Nephron (organoid): Measurements from ENCODE around the gene ADGRL1.
"Not testable (repeated sequence)": the region's sequence is repeated elsewhere in the genome, so short reads cannot be mapped to it uniquely, and the experiment has no call there.

ENCODE experiments used
- H3K27ac Mint-ChIP-seq, 3 experiments: 2 replicates each; pipeline ENCODE4 v1.8.0; 2020; ENCODE audit warnings: mixed read lengths in 3 of 3, mild to moderate bottlenecking in 2 of 3, moderate library complexity in 1 of 3
- H3K27me3 Mint-ChIP-seq: 2 replicates; pipeline ENCODE4 v1.8.0; 2021; ENCODE audit warnings: low read depth, mild to moderate bottlenecking, moderate library complexity, mixed read lengths
- H3K36me3 Mint-ChIP-seq: 2 replicates; pipeline ENCODE4 v1.8.0; 2020; ENCODE audit warnings: low read depth, mixed read lengths
- H3K4me1 Mint-ChIP-seq: 2 replicates; pipeline ENCODE4 v1.8.0; 2020; ENCODE audit warnings: mixed read lengths
- H3K4me3 Mint-ChIP-seq, 3 experiments: 2 replicates each; pipeline ENCODE4 v1.8.0; 2020; ENCODE audit warnings: mild to moderate bottlenecking in 3 of 3, mixed read lengths in 3 of 3, moderate library complexity in 2 of 3
- H3K9me3 Mint-ChIP-seq: 2 replicates; pipeline ENCODE4 v1.8.0; 2020; ENCODE audit warnings: mixed read lengths
- TF ChIP-seq, protein P1 (sequence below), 3 experiments: fragments of 200-600 bp; sonication (generic); IDR thresholded peaks; one replicate each; pipeline ENCODE4 v1.5.0; 2021; ENCODE audit warnings: antibody characterized with exemption in 3 of 3; ENCODE audit not compliant: unreplicated experiment in 3 of 3

Gene ADGRL1

DNA sequence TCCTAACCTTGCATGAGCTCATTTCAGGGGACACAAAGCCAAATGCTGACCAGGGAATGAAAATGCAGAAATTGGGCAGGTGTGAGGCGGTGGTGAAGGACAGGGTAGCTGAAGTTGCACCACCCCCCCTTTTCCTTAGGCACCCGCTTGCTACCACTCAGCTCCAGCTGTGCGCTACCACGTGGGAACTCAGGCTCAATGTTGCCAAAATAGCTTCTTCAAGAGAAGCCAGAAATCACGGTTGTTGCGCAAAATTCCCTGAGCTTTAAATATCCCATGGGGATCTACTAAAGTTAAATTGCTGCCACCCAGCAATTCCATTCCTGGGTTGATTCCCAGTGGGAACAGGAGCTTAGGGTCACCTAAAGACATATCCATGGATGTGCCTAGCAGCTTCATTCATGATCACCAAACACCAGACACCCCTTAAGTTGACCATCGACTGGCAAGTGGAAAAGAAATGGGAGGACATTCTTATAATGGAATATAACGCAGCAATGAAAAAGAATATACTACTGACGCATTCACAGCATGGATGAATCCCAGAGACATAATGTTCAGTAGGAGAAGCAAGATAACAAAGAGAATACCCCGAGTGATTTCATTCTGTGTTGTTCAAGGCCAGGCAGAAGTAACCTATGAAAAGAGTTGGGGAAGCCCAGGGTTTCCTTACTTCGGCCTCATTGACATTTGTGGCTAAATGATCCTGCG, 12.8 kb upstream of the ADGRL1 start:
- Mint-ChIP-seq H3K9me3 (no peaks in the 10 kb centered on the region), H3K27ac (no peak overlapping the region)

DNA sequence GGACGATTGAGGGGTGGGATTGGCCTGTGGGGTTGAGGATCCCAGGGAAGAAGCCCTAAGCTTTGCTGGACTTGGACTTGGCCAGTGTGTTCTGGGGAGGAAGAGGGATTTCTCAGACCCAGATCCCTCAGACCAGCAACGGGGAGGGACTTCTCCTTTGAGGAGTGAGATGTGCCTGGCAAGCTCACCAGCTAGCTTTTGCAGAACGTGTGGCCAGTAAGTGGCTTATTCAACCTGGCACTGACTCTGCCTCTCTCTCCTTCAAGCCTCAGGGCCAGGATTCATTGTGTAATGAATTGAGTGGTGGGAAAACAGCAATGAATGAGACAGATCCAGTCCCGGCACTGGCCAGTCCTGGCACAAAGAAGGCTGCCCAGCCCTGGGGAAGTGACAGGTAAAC, 11.9 kb upstream of the ADGRL1 start:
- not testable (repeated sequence) for H3K27ac Mint-ChIP-seq, H3K36me3 Mint-ChIP-seq, H3K27me3 Mint-ChIP-seq, H3K9me3 Mint-ChIP-seq, H3K4me3 Mint-ChIP-seq, H3K4me1 Mint-ChIP-seq

More for the DNA sequence above, 12.8 kb upstream of the ADGRL1 start:
- Mint-ChIP-seq H3K4me1 (peaks cover 5% of the 10 kb centered on the region), H3K27me3 (peaks cover 4% of the 10 kb centered on the region), H3K4me3 (no peak overlapping the region), H3K36me3 (no peaks in the 10 kb centered on the region)
- TF ChIP-seq, protein P1, sequence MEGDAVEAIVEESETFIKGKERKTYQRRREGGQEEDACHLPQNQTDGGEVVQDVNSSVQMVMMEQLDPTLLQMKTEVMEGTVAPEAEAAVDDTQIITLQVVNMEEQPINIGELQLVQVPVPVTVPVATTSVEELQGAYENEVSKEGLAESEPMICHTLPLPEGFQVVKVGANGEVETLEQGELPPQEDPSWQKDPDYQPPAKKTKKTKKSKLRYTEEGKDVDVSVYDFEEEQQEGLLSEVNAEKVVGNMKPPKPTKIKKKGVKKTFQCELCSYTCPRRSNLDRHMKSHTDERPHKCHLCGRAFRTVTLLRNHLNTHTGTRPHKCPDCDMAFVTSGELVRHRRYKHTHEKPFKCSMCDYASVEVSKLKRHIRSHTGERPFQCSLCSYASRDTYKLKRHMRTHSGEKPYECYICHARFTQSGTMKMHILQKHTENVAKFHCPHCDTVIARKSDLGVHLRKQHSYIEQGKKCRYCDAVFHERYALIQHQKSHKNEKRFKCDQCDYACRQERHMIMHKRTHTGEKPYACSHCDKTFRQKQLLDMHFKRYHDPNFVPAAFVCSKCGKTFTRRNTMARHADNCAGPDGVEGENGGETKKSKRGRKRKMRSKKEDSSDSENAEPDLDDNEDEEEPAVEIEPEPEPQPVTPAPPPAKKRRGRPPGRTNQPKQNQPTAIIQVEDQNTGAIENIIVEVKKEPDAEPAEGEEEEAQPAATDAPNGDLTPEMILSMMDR (IDR thresholded peaks at IDR 0.05; ENCODE audit: unreplicated experiment in 3 of 3): no peak

DNA sequence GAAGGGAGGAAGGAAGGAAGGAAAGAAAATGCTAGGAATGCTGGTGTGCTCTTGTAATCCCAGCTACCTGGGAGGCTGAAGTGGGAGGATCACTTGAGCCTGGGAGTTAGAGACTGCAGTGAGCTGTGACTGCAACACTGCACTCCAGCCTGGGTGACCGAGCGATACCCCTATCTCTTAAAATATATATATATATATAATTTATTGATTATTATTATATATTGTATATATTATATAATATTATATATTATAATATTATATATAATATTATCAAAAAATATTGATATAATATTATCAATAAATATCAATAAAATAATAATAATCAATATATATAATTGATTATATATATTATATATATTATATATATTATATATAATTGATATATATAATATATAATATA, 8.6 kb upstream of the ADGRL1 start:
- TF ChIP-seq, protein P1 (IDR thresholded peaks at IDR 0.05; ENCODE audit: unreplicated experiment in 3 of 3): no peak
- Mint-ChIP-seq H3K36me3 (no peaks in the 10 kb centered on the region), H3K27ac (no peak overlapping the region), H3K4me1 (no peaks in the 10 kb centered on the region), H3K4me3 (no peak overlapping the region), H3K27me3 (peaks cover 4% of the 10 kb centered on the region), H3K9me3 (no peaks in the 10 kb centered on the region)

DNA sequence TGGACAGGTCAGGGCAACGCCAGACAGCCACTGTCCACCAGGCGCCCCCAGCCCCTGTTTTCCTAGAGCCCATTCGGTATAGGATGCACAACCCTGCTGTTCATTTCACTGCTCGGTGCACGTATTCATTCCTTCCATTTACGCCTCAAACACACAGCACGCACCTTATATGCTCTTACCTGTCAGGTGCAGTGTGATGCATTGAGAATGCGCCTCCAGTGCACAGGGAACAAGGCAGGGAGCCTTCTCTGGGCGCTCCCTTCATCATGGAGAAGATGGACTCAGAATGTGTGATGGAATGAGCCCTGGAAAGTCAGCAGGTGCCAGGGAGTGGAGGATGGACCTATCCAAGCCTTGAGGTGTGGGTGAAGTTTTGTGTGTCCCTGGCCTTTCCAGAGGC, 4.2 kb upstream of the ADGRL1 start:
- peak overlapping the region in 1 of 3 experiments; percentile 55 for H3K27ac Mint-ChIP-seq
- H3K9me3 Mint-ChIP-seq, H3K27me3 Mint-ChIP-seq, H3K4me3 Mint-ChIP-seq, H3K36me3 Mint-ChIP-seq, H3K4me1 Mint-ChIP-seq: not testable (repeated sequence)

DNA sequence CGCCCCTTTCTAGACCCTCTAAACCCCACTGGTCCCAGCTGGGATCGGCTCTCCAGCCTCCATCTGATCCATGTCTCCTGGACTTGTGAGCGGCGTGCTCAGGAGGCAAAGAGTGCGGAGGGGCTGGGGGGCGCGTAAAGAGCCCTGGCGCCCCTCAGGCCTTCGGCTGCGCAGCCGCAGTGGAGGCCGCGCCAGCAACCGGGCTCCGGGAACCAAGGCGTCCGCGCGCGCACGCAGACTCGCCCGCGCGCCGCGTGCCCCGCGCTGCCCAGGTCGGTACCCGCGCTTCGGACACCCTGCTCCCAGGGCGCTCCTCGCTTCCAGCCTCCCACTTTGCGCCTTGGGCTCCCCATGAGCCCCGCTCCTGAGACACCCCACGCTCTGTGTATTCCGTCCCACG, 3.4 kb upstream of the ADGRL1 start:
- Mint-ChIP-seq H3K4me3 (peak overlapping the region in 1 of 3 experiments; percentile 43), H3K4me1 (peaks cover 12% of the 10 kb centered on the region)
- H3K27me3 Mint-ChIP-seq, H3K36me3 Mint-ChIP-seq, H3K9me3 Mint-ChIP-seq, H3K27ac Mint-ChIP-seq: not testable (repeated sequence)

DNA sequence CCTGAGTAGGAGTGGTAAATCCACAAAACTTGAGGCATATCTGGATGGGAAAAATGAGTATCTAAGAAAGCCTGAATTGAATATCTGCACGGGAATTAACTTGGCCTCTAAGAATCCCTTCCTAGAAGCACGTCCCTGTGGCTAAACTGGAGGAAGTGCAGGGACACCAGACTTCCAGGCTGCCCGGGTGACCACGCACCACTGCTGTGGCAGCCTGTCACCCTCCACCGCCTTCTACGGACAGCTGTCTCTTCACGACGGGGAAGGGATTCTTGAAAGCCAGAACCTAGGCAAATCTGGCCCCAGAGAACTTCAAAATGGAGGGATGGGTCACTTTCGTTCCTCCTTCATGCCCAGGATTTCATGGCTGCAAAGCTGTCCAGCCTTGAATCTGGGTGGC, 2.5 kb upstream of the ADGRL1 start:
- peak overlapping the region; percentile 98 to 100 (median 98) for H3K27ac Mint-ChIP-seq
- peaks cover 15% of the 10 kb centered on the region for H3K4me1 Mint-ChIP-seq
- H3K9me3 Mint-ChIP-seq, H3K36me3 Mint-ChIP-seq, H3K27me3 Mint-ChIP-seq: not testable (repeated sequence)
- peak overlapping the region; percentile 87 to 95 (median 89) for H3K4me3 Mint-ChIP-seq

DNA sequence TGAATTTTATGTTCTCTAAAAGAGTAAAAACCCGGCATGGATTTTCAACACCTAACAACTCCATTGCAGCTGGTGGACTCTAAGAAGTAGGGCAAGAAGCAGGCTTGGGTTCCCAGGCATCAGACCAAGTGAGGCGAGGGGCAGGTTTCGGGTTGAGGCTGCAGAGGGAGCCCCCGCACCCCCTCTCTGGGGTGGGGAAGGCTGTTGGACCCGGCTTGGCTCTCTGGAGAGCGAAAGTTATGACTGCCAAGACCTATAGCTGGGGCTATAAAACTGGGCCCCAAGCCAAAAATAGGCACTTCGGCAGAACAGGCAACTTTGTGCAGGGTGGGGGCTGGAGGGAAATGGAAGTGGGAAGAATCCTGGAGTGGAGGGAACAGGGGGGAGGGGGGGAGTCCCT, 1.8 kb upstream of the ADGRL1 start:
- Mint-ChIP-seq H3K27ac (peak overlapping the region; percentile 98 to 100 (median 98)), H3K4me3 (peak overlapping the region; percentile 87 to 95 (median 89)), H3K4me1 (peaks cover 15% of the 10 kb centered on the region)
- not testable (repeated sequence) for H3K27me3 Mint-ChIP-seq, H3K36me3 Mint-ChIP-seq, H3K9me3 Mint-ChIP-seq

DNA sequence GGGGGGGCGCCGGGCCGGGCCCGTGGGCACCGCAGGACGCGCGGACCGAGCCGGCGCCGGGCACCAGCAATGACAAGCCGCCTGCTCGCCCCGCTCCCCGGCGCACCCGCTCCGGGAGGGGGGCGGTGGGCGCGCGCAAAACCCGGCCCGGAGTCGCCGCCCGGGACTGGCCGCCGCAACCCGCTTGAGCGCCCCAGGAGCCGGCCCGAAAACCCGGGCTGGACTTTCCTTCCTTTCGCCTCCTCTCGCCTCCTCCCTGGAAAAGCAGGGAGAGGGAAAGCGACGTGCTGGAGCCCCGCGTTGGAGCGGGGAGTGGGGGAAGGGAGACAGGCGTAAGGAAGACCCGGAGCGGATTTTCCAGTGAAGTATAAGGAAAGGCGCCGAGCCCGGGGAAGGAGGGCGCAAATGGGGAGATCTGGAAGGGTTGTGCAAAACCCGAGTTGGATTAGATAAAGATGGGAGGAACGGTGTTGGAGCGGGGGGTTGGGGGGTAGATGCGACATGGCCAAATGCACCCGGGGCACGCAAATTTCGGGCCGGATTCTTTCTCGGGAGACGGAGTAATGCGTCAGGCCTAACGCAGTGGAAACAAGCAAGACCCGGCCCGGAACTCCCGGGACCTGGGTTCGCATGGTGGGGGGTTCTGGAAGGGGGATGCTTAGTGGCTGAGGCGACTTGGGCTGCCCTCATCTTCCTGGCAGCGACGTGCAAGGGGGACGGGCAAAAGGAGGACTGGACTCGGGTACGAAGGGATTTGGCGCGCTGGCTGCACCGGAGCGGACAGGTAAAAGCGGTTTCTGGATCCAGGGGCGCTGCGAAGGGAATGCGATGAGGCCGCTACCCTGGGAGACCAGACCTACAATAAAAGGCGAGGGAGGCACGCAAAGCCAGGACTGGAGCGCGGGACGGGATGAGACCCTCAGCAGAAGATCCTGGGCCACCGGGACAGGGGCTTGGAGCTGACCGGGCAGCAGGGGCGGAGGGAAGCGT, 1.1 kb upstream of the ADGRL1 start:
- Mint-ChIP-seq H3K4me1 (peaks cover 15% of the 10 kb centered on the region), H3K27ac (peak overlapping the region; percentile 98 to 100 (median 98)), H3K4me3 (peak overlapping the region; percentile 87 to 95 (median 89))
- not testable (repeated sequence) for H3K27me3 Mint-ChIP-seq, H3K9me3 Mint-ChIP-seq, H3K36me3 Mint-ChIP-seq

DNA sequence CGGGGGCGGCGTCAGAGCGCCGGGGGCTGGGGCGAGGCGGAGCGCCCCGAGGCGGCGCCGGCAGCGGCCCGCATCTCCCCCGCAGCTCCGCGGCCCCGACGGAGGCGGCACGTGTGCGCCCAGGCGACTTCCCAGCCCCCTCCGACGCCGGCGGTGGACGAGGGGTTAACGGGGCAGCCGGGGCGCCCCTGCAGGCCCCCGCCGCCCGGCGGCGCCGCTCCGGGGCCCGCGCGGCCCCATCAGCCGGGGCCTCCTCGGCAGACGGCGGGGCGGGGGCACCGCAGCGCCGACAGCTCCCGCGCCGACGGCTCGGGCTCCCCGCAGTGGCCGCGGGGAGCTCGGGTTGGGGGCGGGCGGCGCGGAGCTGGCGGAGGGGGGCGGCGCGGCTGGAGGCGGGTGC, 339 bp upstream of the ADGRL1 start:
- not testable (repeated sequence) for H3K27me3 Mint-ChIP-seq

DNA sequence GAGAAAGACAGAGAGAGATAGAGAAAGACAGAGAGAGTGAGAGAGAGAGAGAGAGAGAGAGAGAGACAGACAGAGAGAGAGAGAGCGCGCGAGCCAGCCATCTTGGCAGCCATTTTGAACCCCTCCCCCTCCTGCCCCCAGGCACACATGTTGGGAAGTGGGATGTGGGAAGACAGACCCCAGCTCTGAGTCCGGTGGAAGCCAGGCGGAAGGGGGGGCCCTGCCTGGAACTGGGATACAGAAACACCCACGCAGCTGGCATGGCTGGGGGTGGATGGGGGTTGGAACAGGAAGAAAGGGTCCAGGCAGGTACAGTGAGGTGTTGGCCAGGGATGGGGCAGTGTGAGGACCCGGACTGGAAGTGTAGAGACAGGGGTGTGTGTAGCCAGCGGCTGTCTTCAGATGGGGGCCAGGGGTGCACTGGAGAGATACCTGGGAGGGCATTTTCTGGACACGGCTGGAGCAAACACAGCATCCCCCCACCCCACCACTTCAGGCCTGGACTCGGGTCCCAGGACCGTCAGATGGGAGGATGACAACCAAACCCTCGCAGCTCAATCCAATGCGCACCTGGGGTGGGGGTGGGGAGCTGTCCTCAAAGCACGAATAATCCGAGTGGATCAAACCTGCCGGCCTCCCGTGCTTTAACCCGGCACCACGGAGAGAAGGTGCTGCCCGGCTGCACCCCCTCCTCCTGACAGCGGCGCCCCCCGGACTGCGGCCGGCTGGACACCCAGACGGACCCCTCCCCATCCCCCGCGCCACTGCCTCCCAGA, 1.1 kb downstream of the ADGRL1 start:
- not testable (repeated sequence) for H3K9me3 Mint-ChIP-seq, H3K27me3 Mint-ChIP-seq, H3K36me3 Mint-ChIP-seq
- peak overlapping the region; percentile 79 to 93 (median 82) for H3K27ac Mint-ChIP-seq
- H3K4me3 Mint-ChIP-seq: peak overlapping the region; percentile 94 to 97 (median 97)
- peaks cover 31% of the 10 kb centered on the region for H3K4me1 Mint-ChIP-seq

More for the DNA sequence above, 339 bp upstream of the ADGRL1 start:
- not testable (repeated sequence) for H3K9me3 Mint-ChIP-seq, H3K36me3 Mint-ChIP-seq, H3K27ac Mint-ChIP-seq, H3K4me3 Mint-ChIP-seq
- H3K4me1 Mint-ChIP-seq: peaks cover 21% of the 10 kb centered on the region

DNA sequence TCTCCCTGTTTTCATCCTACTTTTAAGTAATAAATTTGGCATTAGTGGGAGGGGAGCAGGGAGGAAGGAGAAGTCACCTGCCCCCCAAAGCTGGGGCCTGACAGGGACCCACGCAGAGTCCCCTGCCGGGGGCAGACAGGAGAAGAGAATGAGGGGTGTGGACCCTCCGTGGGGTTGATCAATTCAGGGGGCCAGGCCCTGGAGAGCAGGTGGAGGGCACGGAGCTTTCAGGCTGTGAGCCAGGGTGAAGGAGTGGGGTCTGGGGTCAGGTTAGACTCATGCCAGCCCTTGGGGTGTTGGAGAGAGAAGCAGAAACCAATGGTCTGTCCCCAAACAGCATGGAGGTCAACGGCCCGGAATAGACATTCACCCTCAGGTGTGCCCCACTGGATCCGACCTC, 1.8 kb downstream of the ADGRL1 start:
- not testable (repeated sequence) for H3K27me3 Mint-ChIP-seq, H3K9me3 Mint-ChIP-seq, H3K36me3 Mint-ChIP-seq
- peak overlapping the region; percentile 79 to 93 (median 82) for H3K27ac Mint-ChIP-seq
- peak overlapping the region; percentile 94 to 97 (median 97) for H3K4me3 Mint-ChIP-seq
- peaks cover 32% of the 10 kb centered on the region for H3K4me1 Mint-ChIP-seq

DNA sequence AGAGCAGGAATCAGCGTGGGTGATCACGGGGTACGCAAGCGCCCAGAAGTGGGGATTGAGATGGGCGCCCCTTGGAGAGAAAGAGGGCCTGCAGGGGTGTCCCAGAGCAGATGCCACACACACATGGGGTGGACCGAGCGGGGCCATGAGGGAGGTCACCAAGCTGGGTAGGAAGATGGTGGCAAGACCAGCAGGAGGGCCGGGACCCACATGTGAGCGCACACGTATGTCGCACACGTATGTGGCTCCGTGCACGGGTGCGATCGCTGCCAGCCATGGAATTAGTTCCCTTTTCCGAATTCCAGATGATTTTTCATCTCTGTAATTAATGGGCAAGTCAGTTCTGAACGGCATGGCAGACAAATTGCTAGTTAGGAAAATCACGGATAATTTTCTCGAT, 2.2 kb downstream of the ADGRL1 start:
- not testable (repeated sequence) for H3K9me3 Mint-ChIP-seq, H3K27me3 Mint-ChIP-seq, H3K36me3 Mint-ChIP-seq
- H3K4me1 Mint-ChIP-seq: peaks cover 32% of the 10 kb centered on the region
- peak overlapping the region; percentile 94 to 97 (median 97) for H3K4me3 Mint-ChIP-seq
- H3K27ac Mint-ChIP-seq: peak overlapping the region; percentile 79 to 93 (median 82)
